Peyer's patch (tissue), 4 donors: ENCODE measurements around the gene CNTN5. TPM values are rescaled to one million over a fixed set of nuclear protein-coding genes. Genes with fewer than 3 reads are reported as not detected.

Source experiments
- DNase-seq, 3 donors: peaks; one replicate each; pipeline ENCODE4 v3.0.0-alpha.2; 2017 to 2019
- H3K27ac ChIP-seq, 4 donors: fragments of 200-600 bp; sonication (generic); one replicate each; pipeline ENCODE4 v1.5.1; 2016 to 2019
- H3K27me3 ChIP-seq, 2 donors: fragments of 200-600 bp; sonication (generic); one replicate each; pipeline ENCODE4 v1.5.1; 2019
- H3K36me3 ChIP-seq, 3 donors: fragments of 200-600 bp; sonication (generic); one replicate each; pipeline ENCODE4 v1.5.1; 2016 to 2019
- H3K4me1 ChIP-seq, 4 donors: fragments of 200-600 bp; sonication (generic); one replicate each; pipeline ENCODE4 v1.5.1; 2016 to 2019
- H3K4me3 ChIP-seq, 4 donors: fragments of 200-600 bp; sonication (generic); 1 replicate in 3 of 4; 2 replicates in 1 of 4; pipeline ENCODE4 v1.5.1; 2016 to 2019; ENCODE audit warnings: mild to moderate bottlenecking in 1 of 4
- H3K9me3 ChIP-seq, 4 donors: fragments of 200-600 bp; sonication (generic); one replicate each; pipeline ENCODE4 v1.5.1; 2016 to 2019; ENCODE audit warnings: mild to moderate bottlenecking in 1 of 4
- CTCF ChIP-seq, 6 experiments: fragments of 450-650 bp in 4 of 6; fragments of 200-600 bp in 2 of 6; sonication (generic) in 1 of 6; IDR thresholded peaks; one replicate each; pipeline ENCODE4 v1.5.1; 2017 to 2019; ENCODE audit warnings: antibody characterized with exemption in 6 of 6, mild to moderate bottlenecking in 3 of 6, moderate library complexity in 1 of 6
- POLR2A ChIP-seq, 2 donors: fragments of 450-650 bp; IDR thresholded peaks; one replicate each; pipeline ENCODE4 v1.5.1; 2017; ENCODE audit warnings: antibody characterized with exemption in 2 of 2, mild to moderate bottlenecking in 2 of 2, moderate library complexity in 2 of 2
- total RNA-seq, 4 donors: library from RNA; depleted of rRNA; stranded (reverse); fragments of >200 nt; gene quantifications; one replicate each; pipeline ENCODE4 v1.1.0, GENCODE V29; 2016

Gene CNTN5
- total RNA-seq, 4 donors from 2014 or later: not detected

- no peak overlapping the region for H3K4me3 ChIP-seq
- no peak for DNase-seq
Measured at GRCh38 chr11:100315946-100316345, 1295.2 kb downstream of the CNTN5 start.

GRCh38 chr11:100316952-100317351 is 1296.2 kb downstream of the CNTN5 start:
- Histone ChIP-seq H3K4me3 (no peak overlapping the region), H3K36me3 (no peaks in the 10 kb centered on the region), H3K4me1 (no peaks in the 10 kb centered on the region), H3K27me3 (no peaks in the 10 kb centered on the region), H3K27ac (no peak overlapping the region), H3K9me3 (no peaks in the 10 kb centered on the region)
- DNase-seq: no peak
- no peak for TF ChIP-seq POLR2A (IDR thresholded peaks at IDR 0.05)
- no peak for TF ChIP-seq CTCF (IDR thresholded peaks at IDR 0.05)

More at GRCh38 chr11:100315946-100316345, 1295.2 kb downstream of the CNTN5 start:
- Histone ChIP-seq H3K4me1 (no peaks in the 10 kb centered on the region), H3K36me3 (no peaks in the 10 kb centered on the region), H3K27me3 (no peaks in the 10 kb centered on the region), H3K9me3 (no peaks in the 10 kb centered on the region), H3K27ac (no peak overlapping the region)
- TF ChIP-seq POLR2A (IDR thresholded peaks at IDR 0.05): no peak

GRCh38 chr11:100319691-100320090 is 1298.9 kb downstream of the CNTN5 start:
- no peaks in the 10 kb centered on the region for H3K4me1 ChIP-seq
- DNase-seq: no peak

GRCh38 chr11:100328626-100329340 is 1308.0 kb downstream of the CNTN5 start:
- no peaks in the 10 kb centered on the region for H3K36me3 ChIP-seq
- TF ChIP-seq POLR2A (IDR thresholded peaks at IDR 0.05) (no peak), CTCF (IDR thresholded peaks at IDR 0.05) (no peak)
- H3K27ac ChIP-seq: no peak overlapping the region
- no peaks in the 10 kb centered on the region for H3K27me3 ChIP-seq
- H3K4me1 ChIP-seq: no peaks in the 10 kb centered on the region
- H3K4me3 ChIP-seq: no peak overlapping the region
- DNase-seq: no peak
- no peaks in the 10 kb centered on the region for H3K9me3 ChIP-seq

More at GRCh38 chr11:100319691-100320090, 1298.9 kb downstream of the CNTN5 start:
- TF ChIP-seq POLR2A (IDR thresholded peaks at IDR 0.05): no peak
- no peak for TF ChIP-seq CTCF (IDR thresholded peaks at IDR 0.05)
- no peak overlapping the region for H3K4me3 ChIP-seq
- no peaks in the 10 kb centered on the region for H3K36me3 ChIP-seq
- H3K27ac ChIP-seq: no peak overlapping the region
- H3K9me3 ChIP-seq: no peaks in the 10 kb centered on the region
- H3K27me3 ChIP-seq: no peaks in the 10 kb centered on the region

- TF ChIP-seq POLR2A (IDR thresholded peaks at IDR 0.05): no peak
- no peak for TF ChIP-seq CTCF (IDR thresholded peaks at IDR 0.05)
- H3K27me3 ChIP-seq: no peaks in the 10 kb centered on the region
- H3K4me1 ChIP-seq: no peaks in the 10 kb centered on the region
- no peaks in the 10 kb centered on the region for H3K9me3 ChIP-seq
- DNase-seq: no peak
- no peaks in the 10 kb centered on the region for H3K36me3 ChIP-seq
- H3K4me3 ChIP-seq: no peak overlapping the region
- no peak overlapping the region for H3K27ac ChIP-seq
Measured at GRCh38 chr11:100329352-100329751, 1308.6 kb downstream of the CNTN5 start.

- TF ChIP-seq POLR2A (IDR thresholded peaks at IDR 0.05) (no peak), CTCF (IDR thresholded peaks at IDR 0.05) (no peak)
- H3K27me3 ChIP-seq: no peaks in the 10 kb centered on the region
Measured at GRCh38 chr11:100336873-100337272, 1316.1 kb downstream of the CNTN5 start.

More at GRCh38 chr11:100336873-100337272, 1316.1 kb downstream of the CNTN5 start:
- Histone ChIP-seq H3K27ac (no peak overlapping the region), H3K36me3 (no peaks in the 10 kb centered on the region), H3K4me3 (no peak overlapping the region), H3K9me3 (no peaks in the 10 kb centered on the region), H3K4me1 (no peaks in the 10 kb centered on the region)
- no peak for DNase-seq
